ENCODE measurements around the gene AHSG. TPM values are rescaled to one million over a fixed set of nuclear protein-coding genes. Genes with fewer than 3 reads are reported as not detected.

AHSG gene
- total and polyA plus RNA-seq, 2 experiments from 2014 or later: 0.10 to 0.18 TPM

- no peak for TF ChIP-seq ZNF462 (CRISPR knock-in tag; IDR thresholded peaks at IDR 0.05)
Measured at GRCh38 chr3:186646841-186647240, 34.0 kb downstream of the AHSG start (continued).

- H3K4me1 Mint-ChIP-seq: peaks cover 6% of the 10 kb centered on the region; the same call in 2 of the 3 replicates
- TF ChIP-seq EZH2phosphoT487 (IDR thresholded peaks at IDR 0.05; ENCODE audit: unreplicated experiment) (no peak), ZNF462 (CRISPR knock-in tag; IDR thresholded peaks at IDR 0.05) (no peak), CTCF (conservative IDR thresholded peaks at IDR 0.05; ENCODE audit: low read depth in 2 of 2) (no peak), POLR2AphosphoS5 (IDR thresholded peaks at IDR 0.05; ENCODE audit: low read depth) (no peak), JUNB (IDR thresholded peaks at IDR 0.05; ENCODE audit: unreplicated experiment) (no peak), ZNF114 (CRISPR knock-in tag; IDR thresholded peaks at IDR 0.05) (no peak), ZNF331 (CRISPR knock-in tag; IDR thresholded peaks at IDR 0.05; ENCODE audit: low read depth) (no peak)
Measured at GRCh38 chr3:186648851-186649250, 36.0 kb downstream of the AHSG start.

More at GRCh38 chr3:186648851-186649250, 36.0 kb downstream of the AHSG start:
- Histone ChIP-seq H4K20me1 (replicated peaks; ENCODE audit: insufficient read depth) (no peaks in the 10 kb centered on the region), H3K79me2 (replicated peaks; ENCODE audit: insufficient read depth) (no peaks in the 10 kb centered on the region), H3F3A (replicated peaks; ENCODE audit: low read depth) (no peaks in the 10 kb centered on the region), H3K4me1 (ENCODE audit: insufficient read depth) (peaks cover 4% of the 10 kb centered on the region; the same call in 1 of the 2 replicates), H3K4me2 (no peak overlapping the region), H3K27me3 (ENCODE audit: insufficient read depth) (no peaks in the 10 kb centered on the region), H3K9me2 (ENCODE audit: insufficient read depth) (no peaks in the 10 kb centered on the region; the same call in 1 of the 2 replicates), H2AFZ (0 out of 2 replicates have a peak overlapping the region, but pooled peaks have one; percentile 53), H3K4me3 (no peak overlapping the region), H3K36me3 (ENCODE audit: insufficient read depth) (no peaks in the 10 kb centered on the region; the same call in 1 of the 2 replicates), H3K27ac (ENCODE audit: low read depth) (no peak overlapping the region)
- no peak for DNase-seq (ENCODE audit: low spot score)
- H3K27ac Mint-ChIP-seq: no peak overlapping the region
- peaks cover 4% of the 10 kb centered on the region for H3K27me3 Mint-ChIP-seq (ENCODE audit: insufficient read depth, low read depth, poor library complexity)
- peaks cover 8% of the 10 kb centered on the region; the same call in 2 of the 3 replicates for H3K36me3 Mint-ChIP-seq (ENCODE audit: low read depth)
- ATAC-seq: no peak
- H3K4me3 Mint-ChIP-seq: no peak overlapping the region
- peaks cover 8% of the 10 kb centered on the region for H3K9me3 Mint-ChIP-seq
